Activated CD4-positive, alpha-beta T cell treated with anti-CD3 and anti-CD28 coated beads for 36 hours (primary cell): ENCODE measurements around the gene NRROS. TPM values are rescaled to one million over a fixed set of nuclear protein-coding genes. Genes with fewer than 3 reads are reported as not detected.

Experiments
- ATAC-seq: fragments of 200-7000 bp; cut with Tn5 transposase; one replicate; pipeline ENCODE4 v1.10.0; 2021; ENCODE audit warnings: mild to moderate bottlenecking, moderate library complexity
- CTCF ChIA-PET: fragments of 350-600 bp; sonication (Branson Sonifier 250); formaldehyde crosslinking; loops from one replicate; lab custom pipeline; 2021; ENCODE audit warnings: antibody characterized with exemption; lab: Charles Lee
- POLR2A ChIA-PET: fragments of 350-600 bp; sonication (Branson Sonifier 250); formaldehyde crosslinking; loops from one replicate; lab custom pipeline; 2021; ENCODE audit warnings: antibody characterized with exemption, inconsistent platforms; lab: Charles Lee
- DNase-seq: peaks from one replicate; pipeline ENCODE4 v3.0.0-alpha.2; 2020
- H3K27ac Mint-ChIP-seq: one replicate; pipeline ENCODE4 v1.8.0; 2021; ENCODE audit warnings: mixed read lengths
- H3K27me3 Mint-ChIP-seq: one replicate; pipeline ENCODE4 v1.8.0; 2021; ENCODE audit warnings: mixed read lengths
- H3K36me3 Mint-ChIP-seq: one replicate; pipeline ENCODE4 v1.8.0; 2021; ENCODE audit warnings: low read depth, mixed read lengths
- H3K4me1 Mint-ChIP-seq: one replicate; pipeline ENCODE4 v1.8.0; 2021; ENCODE audit warnings: mixed read lengths
- H3K4me3 Mint-ChIP-seq: one replicate; pipeline ENCODE4 v1.8.0; 2021; ENCODE audit warnings: mild to moderate bottlenecking, moderate library complexity, mixed read lengths
- H3K9me3 Mint-ChIP-seq: one replicate; pipeline ENCODE4 v1.8.0; 2021; ENCODE audit warnings: low read depth, mixed read lengths
- intact Hi-C, 2 experiments: fragments of 100-400 bp; cut with DNase I in 1 of 2; cut with micrococcal nuclease in 1 of 2; formaldehyde crosslinking; loops; one replicate each; pipeline versions ENCODE4 v1.14.2 to v1.15.1; 2022 to 2024; cut with DNase I, micrococcal nuclease
- total RNA-seq, 2 experiments: library from RNA; stranded (reverse); gene quantifications; one replicate each; pipeline ENCODE4 v1.2.3, GENCODE V29; 2021

The NRROS gene
- total RNA-seq, 2 experiments from 2014 or later = 19.6 to 19.7 TPM

DNA sequence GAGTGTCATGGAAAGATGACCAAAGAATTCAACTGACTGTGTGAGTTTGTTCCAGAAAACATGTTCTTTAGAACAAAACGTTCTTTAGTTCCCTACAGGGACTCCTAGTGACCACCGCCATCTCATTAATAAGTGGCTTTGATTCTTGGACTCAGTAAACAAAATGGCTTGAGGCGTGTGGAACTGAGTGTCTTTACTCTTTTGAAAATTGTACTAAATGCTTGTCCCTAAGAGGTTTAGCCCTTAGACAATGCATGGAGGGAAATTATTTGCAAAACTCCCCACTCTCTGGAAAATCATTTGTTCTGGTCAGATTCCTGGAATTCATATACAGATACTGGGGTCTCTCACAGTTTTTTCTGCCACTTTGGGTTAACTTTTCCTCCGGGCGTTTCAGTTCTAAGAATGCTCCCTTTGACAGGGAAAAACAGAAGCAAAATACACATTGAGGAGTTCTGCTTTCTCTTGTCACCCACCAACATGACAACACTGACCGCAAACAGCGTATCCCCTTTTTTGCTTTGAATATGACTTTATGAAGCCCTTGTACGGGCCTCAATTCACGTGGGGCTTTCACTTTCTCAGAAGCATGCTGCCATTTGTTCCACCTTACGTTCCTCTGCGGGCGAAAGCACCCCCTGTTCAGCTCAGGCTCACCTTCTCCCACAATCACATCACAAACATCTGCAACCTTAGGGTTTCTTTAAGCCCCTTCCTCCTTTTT is 15.3 kb upstream of the NRROS start:
- CTCF ChIA-PET = interaction anchor here (1.3 kb wide), 1 partner anchor 10 kb away, joined by 3 read pairs; no protein-coding TSS in a partner anchor
- Mint-ChIP-seq H3K9me3 (no peaks in the 10 kb centered on the region), H3K27me3 (no peaks in the 10 kb centered on the region), H3K36me3 (no peaks in the 10 kb centered on the region), H3K27ac (peak overlapping the region; percentile 84), H3K4me3 (peak overlapping the region; percentile 53), H3K4me1 (peaks cover 45% of the 10 kb centered on the region)
- DNase-seq (peak; percentile 74), ATAC-seq (peak; percentile 73)
- intact Hi-C loops = no loop called here
- POLR2A ChIA-PET = no interaction called here

DNA sequence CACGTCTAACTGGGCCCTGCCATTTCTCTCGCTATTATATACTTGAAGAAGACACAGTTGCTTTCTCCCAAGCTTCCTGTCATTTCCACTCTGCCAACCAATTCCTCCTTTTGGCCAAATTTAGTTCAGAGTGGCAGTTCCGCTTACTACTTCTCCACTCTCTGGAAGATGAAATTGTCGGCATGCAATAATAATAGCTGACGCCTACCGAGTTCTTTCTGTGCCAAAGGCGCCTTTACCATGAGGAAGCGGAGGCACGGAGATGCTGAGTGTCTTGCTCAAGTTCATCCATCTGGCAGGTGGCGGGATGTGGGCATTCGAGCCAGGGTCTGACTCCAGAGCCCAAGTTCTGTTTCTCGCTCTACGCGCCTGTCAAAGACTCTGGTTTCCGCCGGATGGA is 14.6 kb upstream of the NRROS start:
- DNase-seq = no peak
- Mint-ChIP-seq H3K27me3 (no peaks in the 10 kb centered on the region), H3K36me3 (no peaks in the 10 kb centered on the region), H3K27ac (peak overlapping the region; percentile 84), H3K9me3 (no peaks in the 10 kb centered on the region), H3K4me3 (peak overlapping the region; percentile 53), H3K4me1 (peaks cover 51% of the 10 kb centered on the region)
- ChIA-PET POLR2A (no interaction called here), CTCF (interaction anchor here (1.3 kb wide), 1 partner anchor 10 kb away, joined by 3 read pairs; no protein-coding TSS in a partner anchor)
- ATAC-seq = no peak
- intact Hi-C loops = no loop called here

DNA sequence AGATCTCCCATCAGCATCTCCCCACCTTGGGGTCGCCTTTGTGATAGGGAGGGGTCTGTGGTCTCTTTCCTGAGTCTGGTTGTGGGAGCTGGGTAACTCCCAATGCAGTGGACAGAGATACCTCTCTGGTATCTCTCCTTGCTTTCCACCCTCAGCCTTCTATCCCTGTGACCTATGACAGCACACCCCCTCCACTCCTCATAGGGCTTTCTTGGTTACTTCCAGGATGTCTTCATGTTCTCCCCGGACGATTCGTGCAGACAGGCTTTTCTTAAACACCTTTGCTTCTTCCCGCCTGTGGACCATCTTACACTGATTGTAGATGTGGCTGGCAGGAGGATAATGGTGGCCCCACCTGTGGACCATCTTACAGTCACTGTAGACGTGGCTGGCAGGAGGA is 14.2 kb upstream of the NRROS start:
- Mint-ChIP-seq H3K4me1 (peaks cover 51% of the 10 kb centered on the region), H3K4me3 (no peak overlapping the region), H3K9me3 (no peaks in the 10 kb centered on the region), H3K27me3 (no peaks in the 10 kb centered on the region), H3K27ac (peak overlapping the region; percentile 43), H3K36me3 (no peaks in the 10 kb centered on the region)
- intact Hi-C loops = no loop called here
- POLR2A ChIA-PET = no interaction called here
- DNase-seq (no peak), ATAC-seq (no peak)
- CTCF ChIA-PET = interaction anchor here (1.3 kb wide), 1 partner anchor 9 kb away, joined by 3 read pairs; no protein-coding TSS in a partner anchor

- ChIA-PET CTCF (interaction anchor here (2.4 kb wide), 1 partner anchor 12 kb away, joined by 6 read pairs; the partner anchor contains the start of gene NRROS), POLR2A (no interaction called here)
- no peak overlapping the region for H3K4me3 Mint-ChIP-seq
- intact Hi-C loops = no loop called here
- ATAC-seq = no peak
- H3K36me3 Mint-ChIP-seq = no peaks in the 10 kb centered on the region
- H3K27me3 Mint-ChIP-seq = no peaks in the 10 kb centered on the region
- peaks cover 61% of the 10 kb centered on the region for H3K4me1 Mint-ChIP-seq
- H3K27ac Mint-ChIP-seq = no peak overlapping the region
- no peak for DNase-seq
- no peaks in the 10 kb centered on the region for H3K9me3 Mint-ChIP-seq
Observed at GRCh38 chr3:196627918-196628231, 11.6 kb upstream of the NRROS start.

DNA sequence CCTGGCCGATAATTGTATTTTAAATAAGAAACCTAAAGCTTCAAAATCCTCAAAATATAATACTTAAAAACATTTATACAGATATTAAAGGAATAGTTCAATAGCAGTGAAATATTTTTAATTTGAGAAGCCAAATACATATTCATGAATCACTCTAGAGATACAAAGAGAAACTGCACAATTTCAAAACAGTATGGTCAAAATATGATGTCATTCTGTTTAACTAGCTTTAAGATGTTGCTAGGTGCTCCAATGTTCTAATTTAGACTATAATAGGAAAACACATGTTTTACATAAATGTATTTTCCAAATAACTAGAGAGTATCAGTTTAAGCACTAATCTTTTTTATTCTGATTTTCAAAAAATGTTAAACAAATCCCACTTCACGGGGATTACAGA is 10.3 kb upstream of the NRROS start:
- H3K4me3 Mint-ChIP-seq = no peak overlapping the region
- no peak overlapping the region for H3K27ac Mint-ChIP-seq
- no peaks in the 10 kb centered on the region for H3K36me3 Mint-ChIP-seq
- DNase-seq (no peak), ATAC-seq (no peak)
- ChIA-PET POLR2A (interaction anchor here (1.2 kb wide), 1 partner anchor 15 kb away, joined by 4 read pairs; no protein-coding TSS in a partner anchor), CTCF (interaction anchor here (1.2 to 2.4 kb wide), 3 partner anchors 10 to 41 kb away, joined by 3 to 6 read pairs (median 4); partner anchors contain the start of gene NRROS)
- no peaks in the 10 kb centered on the region for H3K27me3 Mint-ChIP-seq
- H3K4me1 Mint-ChIP-seq = peaks cover 70% of the 10 kb centered on the region
- intact Hi-C loops = no loop called here
- H3K9me3 Mint-ChIP-seq = no peaks in the 10 kb centered on the region

DNA sequence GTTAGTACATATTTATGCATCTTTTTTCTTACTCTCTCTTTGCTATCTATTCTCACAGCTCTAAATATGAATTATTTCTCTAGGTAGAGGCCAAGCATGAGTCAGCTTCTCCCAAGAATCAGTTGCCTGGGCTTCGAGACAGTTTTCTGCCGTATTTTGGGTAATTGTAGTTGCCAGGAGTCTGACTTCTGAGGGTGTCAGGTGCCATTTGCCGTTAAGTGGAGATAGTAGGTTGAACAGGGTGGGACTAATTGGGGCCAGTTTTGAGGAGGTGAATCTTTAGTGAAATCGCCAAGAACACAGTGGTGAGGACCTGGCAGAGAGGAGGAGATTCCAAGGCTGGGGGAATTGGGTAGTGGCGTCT is 7.8 kb upstream of the NRROS start:
- POLR2A ChIA-PET = interaction anchor here (0.6 to 1.4 kb wide), 2 partner anchors 63 to 84 kb away, joined by 3 read pairs; partner anchors contain the start of genes FBXO45 and WDR53
- no peaks in the 10 kb centered on the region for H3K27me3 Mint-ChIP-seq
- intact Hi-C loops = loop anchor here (1.0 to 10.0 kb wide), 10 partner anchors 10 to 724 kb away; partner anchors contain the start of genes CEP19 (in 2 of the 2), PIGX (in 2 of the 2), RNF168 (in 2 of the 2) and NCBP2 (in 1 of the 2)
- peaks cover 60% of the 10 kb centered on the region for H3K4me1 Mint-ChIP-seq
- ATAC-seq (peak; percentile 3), DNase-seq (no peak)
- no peaks in the 10 kb centered on the region for H3K36me3 Mint-ChIP-seq
- CTCF ChIA-PET = interaction anchor here (0.6 to 2.2 kb wide), 9 partner anchors 8 to 452 kb away, joined by 3 to 19 read pairs (median 3); partner anchors contain the start of gene NRROS
- H3K27ac Mint-ChIP-seq = peak overlapping the region; percentile 95
- H3K9me3 Mint-ChIP-seq = no peaks in the 10 kb centered on the region
- H3K4me3 Mint-ChIP-seq = peak overlapping the region; percentile 81

DNA sequence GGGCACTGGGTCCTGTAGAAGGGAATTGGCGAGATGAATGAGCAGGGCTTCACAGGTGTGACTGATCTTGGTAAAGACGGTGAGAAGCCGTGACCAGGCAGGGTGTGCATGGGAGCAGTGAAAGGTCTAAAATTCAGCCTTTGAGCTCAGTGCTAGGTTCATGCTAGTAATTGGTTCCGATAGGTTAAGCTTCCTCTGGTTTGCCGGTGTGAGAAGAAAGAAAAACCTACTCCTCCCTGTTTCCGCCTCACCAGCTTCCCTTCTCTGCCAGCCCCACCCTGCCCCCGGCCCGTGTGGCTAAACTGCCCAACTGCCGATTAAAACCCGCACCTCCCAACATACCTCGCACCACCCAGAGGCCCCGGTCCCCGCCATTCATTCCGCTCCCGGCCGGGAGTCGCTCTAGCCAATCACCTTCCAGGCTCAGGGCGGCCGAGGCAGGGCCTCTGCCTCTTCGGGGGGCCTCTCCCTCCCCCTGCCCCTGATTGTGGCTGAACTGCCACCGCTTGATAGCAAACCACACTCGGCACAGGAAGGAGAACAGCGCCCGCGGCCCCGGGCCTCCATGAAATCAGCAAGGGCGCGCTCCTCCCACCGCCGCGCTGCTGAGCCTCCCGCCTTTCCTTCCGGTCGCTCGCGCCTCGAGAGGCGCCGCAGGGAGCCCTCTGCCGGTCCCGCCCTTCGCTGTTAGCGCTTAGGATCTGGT is 7.3 kb upstream of the NRROS start:
- peaks cover 55% of the 10 kb centered on the region for H3K4me1 Mint-ChIP-seq
- H3K9me3 Mint-ChIP-seq = no peaks in the 10 kb centered on the region
- ATAC-seq (peak; percentile 80), DNase-seq (peak; percentile 93)
- no peaks in the 10 kb centered on the region for H3K27me3 Mint-ChIP-seq
- intact Hi-C loops = loop anchor here (1.0 to 10.0 kb wide), 10 partner anchors 9 to 725 kb away; partner anchors contain the start of genes CEP19 (in 2 of the 2), PIGX (in 2 of the 2), NCBP2 (in 1 of the 2) and RNF168 (in 1 of the 2)
- peak overlapping the region; percentile 81 for H3K4me3 Mint-ChIP-seq
- ChIA-PET POLR2A (interaction anchor here (0.6 to 1.4 kb wide), 2 partner anchors 64 to 585 kb away, joined by 3 to 4 read pairs; partner anchors contain the start of genes FBXO45 and WDR53), CTCF (interaction anchor here (0.5 to 2.2 kb wide), 8 partner anchors 10 to 446 kb away, joined by 3 to 19 read pairs (median 4); no protein-coding TSS in a partner anchor)
- H3K27ac Mint-ChIP-seq = peak overlapping the region; percentile 95
- no peaks in the 10 kb centered on the region for H3K36me3 Mint-ChIP-seq

DNA sequence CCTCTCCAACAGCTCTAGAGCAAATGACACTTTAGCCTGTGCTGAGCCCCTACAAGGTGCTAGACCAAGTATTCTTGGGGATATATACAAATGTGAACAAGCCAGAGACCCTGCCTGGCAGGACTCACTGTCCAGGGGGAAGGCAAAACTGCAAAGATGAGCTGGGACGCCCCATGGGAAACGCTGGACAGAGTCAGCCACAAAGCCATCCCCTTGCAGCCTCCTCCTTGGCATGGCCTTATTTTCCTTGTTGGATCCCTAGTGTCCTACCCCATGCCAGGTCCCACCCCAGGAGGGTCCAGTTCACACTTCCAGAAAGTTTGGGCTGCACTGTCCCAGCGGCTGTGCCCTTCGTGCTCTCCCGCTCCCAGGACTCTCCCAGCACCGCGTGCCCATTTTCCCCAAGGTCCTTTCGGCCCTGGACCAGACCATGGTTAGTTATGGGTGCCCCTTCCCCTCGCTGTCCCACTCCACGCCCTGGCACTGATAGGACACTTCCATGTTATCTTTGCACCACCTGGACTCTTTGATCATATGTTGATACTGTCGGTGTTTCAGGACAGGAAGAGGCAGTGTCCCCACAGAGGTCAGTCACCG is 5.8 kb upstream of the NRROS start:
- no peaks in the 10 kb centered on the region for H3K9me3 Mint-ChIP-seq
- H3K36me3 Mint-ChIP-seq = no peaks in the 10 kb centered on the region
- peak overlapping the region; percentile 81 for H3K4me3 Mint-ChIP-seq
- no peaks in the 10 kb centered on the region for H3K27me3 Mint-ChIP-seq
- intact Hi-C loops = loop anchor here (2.0 to 10.0 kb wide), 7 partner anchors 51 to 726 kb away; partner anchors contain the start of genes CEP19 (in 2 of the 2), PIGX (in 2 of the 2), NCBP2 (in 1 of the 2) and RNF168 (in 1 of the 2)
- ATAC-seq (no peak), DNase-seq (no peak)
- H3K4me1 Mint-ChIP-seq = peaks cover 56% of the 10 kb centered on the region
- H3K27ac Mint-ChIP-seq = peak overlapping the region; percentile 95
- ChIA-PET POLR2A (no interaction called here), CTCF (interaction anchor here (0.5 to 1.7 kb wide), 5 partner anchors 9 to 99 kb away, joined by 3 to 5 read pairs (median 3); no protein-coding TSS in a partner anchor)

- H3K4me3 Mint-ChIP-seq = peak overlapping the region; percentile 81
Observed at GRCh38 chr3:196634224-196634623, 5.3 kb upstream of the NRROS start.

DNA sequence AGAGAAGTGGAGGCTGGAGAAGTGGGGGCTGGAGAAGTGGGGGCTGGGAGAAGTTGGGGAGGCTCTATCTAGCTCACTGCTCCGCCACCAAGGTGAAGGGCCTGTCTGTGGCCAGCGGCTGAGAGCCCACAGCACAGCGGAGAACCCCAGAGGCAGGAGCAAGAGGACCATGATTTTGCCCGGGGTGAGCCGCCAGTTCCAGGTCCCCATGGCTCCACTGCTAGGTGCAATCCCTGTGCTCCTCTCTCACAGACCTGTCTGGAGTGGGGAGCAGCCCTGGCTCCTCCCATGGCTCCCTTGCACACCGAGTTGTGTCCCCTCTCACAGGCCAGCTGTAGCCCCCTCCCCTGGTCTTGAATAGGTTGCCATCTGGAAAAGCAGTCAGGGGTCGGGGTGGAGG is 4.7 kb upstream of the NRROS start:
- peaks cover 56% of the 10 kb centered on the region for H3K4me1 Mint-ChIP-seq
- DNase-seq = no peak

More at GRCh38 chr3:196634224-196634623, 5.3 kb upstream of the NRROS start:
- H3K9me3 Mint-ChIP-seq = no peaks in the 10 kb centered on the region
- intact Hi-C loops = loop anchor here (5.0 to 10.0 kb wide), 4 partner anchors 233 to 727 kb away; partner anchors contain the start of genes NCBP2 (in 1 of the 2), SENP5 (in 1 of the 2) and TNK2 (in 1 of the 2)
- no peaks in the 10 kb centered on the region for H3K27me3 Mint-ChIP-seq
- H3K36me3 Mint-ChIP-seq = no peaks in the 10 kb centered on the region
- no peak for ATAC-seq
- H3K27ac Mint-ChIP-seq = peak overlapping the region; percentile 39
- ChIA-PET POLR2A (no interaction called here), CTCF (interaction anchor here (1.0 to 1.7 kb wide), 3 partner anchors 9 to 51 kb away, joined by 3 to 5 read pairs (median 3); no protein-coding TSS in a partner anchor)
- DNase-seq = no peak
- peaks cover 62% of the 10 kb centered on the region for H3K4me1 Mint-ChIP-seq

More for the DNA sequence above, 4.7 kb upstream of the NRROS start:
- ATAC-seq = no peak
- intact Hi-C loops = loop anchor here (5.0 to 10.0 kb wide), 4 partner anchors 232 to 728 kb away; partner anchors contain the start of genes NCBP2 (in 1 of the 2), SENP5 (in 1 of the 2) and TNK2 (in 1 of the 2)
- no peak overlapping the region for H3K4me3 Mint-ChIP-seq
- POLR2A ChIA-PET = no interaction called here
- no peaks in the 10 kb centered on the region for H3K9me3 Mint-ChIP-seq
- no peak overlapping the region for H3K27ac Mint-ChIP-seq
- H3K27me3 Mint-ChIP-seq = no peaks in the 10 kb centered on the region
- H3K36me3 Mint-ChIP-seq = no peaks in the 10 kb centered on the region
- CTCF ChIA-PET = interaction anchor here (1.0 to 1.7 kb wide), 3 partner anchors 10 to 50 kb away, joined by 3 to 5 read pairs (median 3); no protein-coding TSS in a partner anchor
